ENCODE data around the gene CDH7. TPM values are rescaled to one million over a fixed set of nuclear protein-coding genes. Genes with fewer than 3 reads are reported as not detected.

The CDH7 gene, protein sequence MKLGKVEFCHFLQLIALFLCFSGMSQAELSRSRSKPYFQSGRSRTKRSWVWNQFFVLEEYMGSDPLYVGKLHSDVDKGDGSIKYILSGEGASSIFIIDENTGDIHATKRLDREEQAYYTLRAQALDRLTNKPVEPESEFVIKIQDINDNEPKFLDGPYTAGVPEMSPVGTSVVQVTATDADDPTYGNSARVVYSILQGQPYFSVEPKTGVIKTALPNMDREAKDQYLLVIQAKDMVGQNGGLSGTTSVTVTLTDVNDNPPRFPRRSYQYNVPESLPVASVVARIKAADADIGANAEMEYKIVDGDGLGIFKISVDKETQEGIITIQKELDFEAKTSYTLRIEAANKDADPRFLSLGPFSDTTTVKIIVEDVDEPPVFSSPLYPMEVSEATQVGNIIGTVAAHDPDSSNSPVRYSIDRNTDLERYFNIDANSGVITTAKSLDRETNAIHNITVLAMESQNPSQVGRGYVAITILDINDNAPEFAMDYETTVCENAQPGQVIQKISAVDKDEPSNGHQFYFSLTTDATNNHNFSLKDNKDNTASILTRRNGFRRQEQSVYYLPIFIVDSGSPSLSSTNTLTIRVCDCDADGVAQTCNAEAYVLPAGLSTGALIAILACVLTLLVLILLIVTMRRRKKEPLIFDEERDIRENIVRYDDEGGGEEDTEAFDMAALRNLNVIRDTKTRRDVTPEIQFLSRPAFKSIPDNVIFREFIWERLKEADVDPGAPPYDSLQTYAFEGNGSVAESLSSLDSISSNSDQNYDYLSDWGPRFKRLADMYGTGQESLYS
- not detected for total RNA-seq

DNA sequence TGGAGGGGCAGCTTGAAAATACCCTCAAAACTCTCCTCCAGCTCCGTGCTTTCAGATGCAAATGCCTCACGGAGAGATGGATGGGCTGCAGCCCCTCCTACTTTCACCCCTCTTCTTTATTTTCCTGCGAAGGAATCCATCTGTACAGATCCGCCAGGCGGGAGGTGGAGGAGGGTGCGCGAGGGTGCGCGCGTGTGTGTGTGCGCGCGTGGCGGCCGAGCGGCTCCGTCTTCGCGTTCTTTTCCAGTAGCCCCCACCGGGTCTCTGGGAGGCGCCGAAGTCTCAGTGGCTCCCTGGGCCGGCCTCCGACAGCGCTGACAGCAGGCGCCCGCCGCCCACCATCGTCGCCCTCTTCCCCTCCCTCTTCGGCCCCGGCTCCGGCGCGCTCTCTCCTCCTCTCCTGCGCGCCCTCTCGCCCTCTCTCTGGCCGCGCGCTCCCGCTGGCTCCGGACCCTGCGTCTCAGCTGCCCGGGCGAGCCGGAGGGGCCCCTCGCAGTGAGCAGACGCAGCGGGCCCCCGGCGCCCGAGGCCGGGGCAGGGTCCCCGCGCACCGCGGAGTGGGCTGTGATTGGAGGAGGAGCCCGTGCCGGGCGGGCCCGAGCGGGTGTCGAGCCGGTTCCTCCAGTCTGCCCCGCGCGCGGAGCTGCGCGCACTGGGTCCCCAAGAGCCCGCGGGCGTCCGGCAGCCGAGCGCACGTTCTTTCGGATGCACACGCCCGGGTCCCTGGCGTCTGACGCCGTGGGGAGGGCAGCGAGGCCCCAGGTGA, at the start of gene CDH7:
CDH7 (plus strand) TSS at position 624 of the 766 bp plus-strand sequence. CDS start 11,831 bp downstream, outside the sequence.
- Histone ChIP-seq H3K27ac (no peak within 1 kb of the TSS), H3K4me3 (replicated peaks in 1 of 3) (no peak within 1 kb of the TSS), H3K27me3 (no peaks in the 10 kb centered on the region), H3K4me1 (peaks cover 0 to 8% of the 10 kb centered on the region in 2 donors), H3K9me3 (no peaks in the 10 kb centered on the region), H3K36me3 (no peaks in the 10 kb centered on the region)
- intact Hi-C loops (cut with DNase I) = no loop called here
- TF ChIP-seq, protein P1, sequence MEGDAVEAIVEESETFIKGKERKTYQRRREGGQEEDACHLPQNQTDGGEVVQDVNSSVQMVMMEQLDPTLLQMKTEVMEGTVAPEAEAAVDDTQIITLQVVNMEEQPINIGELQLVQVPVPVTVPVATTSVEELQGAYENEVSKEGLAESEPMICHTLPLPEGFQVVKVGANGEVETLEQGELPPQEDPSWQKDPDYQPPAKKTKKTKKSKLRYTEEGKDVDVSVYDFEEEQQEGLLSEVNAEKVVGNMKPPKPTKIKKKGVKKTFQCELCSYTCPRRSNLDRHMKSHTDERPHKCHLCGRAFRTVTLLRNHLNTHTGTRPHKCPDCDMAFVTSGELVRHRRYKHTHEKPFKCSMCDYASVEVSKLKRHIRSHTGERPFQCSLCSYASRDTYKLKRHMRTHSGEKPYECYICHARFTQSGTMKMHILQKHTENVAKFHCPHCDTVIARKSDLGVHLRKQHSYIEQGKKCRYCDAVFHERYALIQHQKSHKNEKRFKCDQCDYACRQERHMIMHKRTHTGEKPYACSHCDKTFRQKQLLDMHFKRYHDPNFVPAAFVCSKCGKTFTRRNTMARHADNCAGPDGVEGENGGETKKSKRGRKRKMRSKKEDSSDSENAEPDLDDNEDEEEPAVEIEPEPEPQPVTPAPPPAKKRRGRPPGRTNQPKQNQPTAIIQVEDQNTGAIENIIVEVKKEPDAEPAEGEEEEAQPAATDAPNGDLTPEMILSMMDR (IDR thresholded peaks at IDR 0.05) = no peak
- no peak for TF ChIP-seq POLR2A (IDR thresholded peaks at IDR 0.05)
- 1 to 4% methylated on average over 25 to 48 of the region's 85 CpGs for WGBS, 2 donors
- DNase-seq = peak in 1 of 2 donors; percentile 2

DNA sequence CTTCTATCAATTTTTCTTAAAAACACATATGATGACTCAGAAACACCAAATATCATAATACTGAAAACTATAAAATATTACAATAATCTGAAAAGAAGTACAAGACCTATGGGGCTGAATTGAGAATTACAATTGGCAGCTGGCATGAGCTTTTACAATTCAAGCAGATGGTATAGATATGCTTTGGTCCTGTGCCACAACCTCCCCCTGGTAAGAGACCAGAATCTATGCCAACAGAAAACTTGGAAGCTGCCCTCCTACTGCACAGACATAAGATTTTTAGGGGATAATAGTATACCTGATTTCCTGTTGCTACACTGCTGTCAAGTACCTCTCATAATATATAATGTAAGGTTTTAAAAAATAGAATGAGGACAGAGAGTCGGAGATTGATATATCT, 46.8 kb upstream of the CDH7 start:
- Histone ChIP-seq H3K36me3 (no peaks in the 10 kb centered on the region), H3K27me3 (no peaks in the 10 kb centered on the region), H3K9me3 (no peaks in the 10 kb centered on the region), H3K4me3 (replicated peaks in 1 of 3) (no peak overlapping the region), H3K4me1 (no peaks in the 10 kb centered on the region), H3K27ac (no peak overlapping the region)
- intact Hi-C loops (cut with DNase I) = no loop called here
- no peak for DNase-seq
- TF ChIP-seq POLR2A (IDR thresholded peaks at IDR 0.05) = no peak
- TF ChIP-seq, protein P1 (IDR thresholded peaks at IDR 0.05) = no peak
- 80 to 90% methylated on average over 1 of the region's 1 CpG for WGBS, 2 donors

DNA sequence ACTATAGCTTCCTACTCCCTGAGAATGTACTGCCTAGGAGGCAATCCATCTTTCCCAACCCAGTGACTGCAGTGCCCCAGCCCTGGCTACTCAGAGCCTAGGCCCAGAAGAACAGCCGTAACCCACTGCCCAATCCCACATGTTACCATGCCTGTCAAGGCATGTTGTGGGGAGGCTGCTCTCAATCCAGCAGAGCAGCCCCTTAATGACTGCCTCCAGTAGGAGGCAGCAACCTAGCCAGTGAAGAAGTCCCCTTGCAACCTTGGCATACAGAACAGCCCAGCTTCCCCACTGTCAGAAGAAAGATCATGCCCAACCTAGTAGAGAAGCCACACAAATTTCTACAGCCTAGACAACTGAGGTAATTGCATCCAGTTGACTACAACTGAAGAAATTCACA, 44.2 kb upstream of the CDH7 start:
- no peak overlapping the region for H3K4me3 ChIP-seq (replicated peaks in 1 of 3)
- intact Hi-C loops (cut with DNase I) = no loop called here
- TF ChIP-seq POLR2A (IDR thresholded peaks at IDR 0.05) = no peak
- TF ChIP-seq, protein P1 (IDR thresholded peaks at IDR 0.05) = no peak
- DNase-seq = no peak
- no peaks in the 10 kb centered on the region for H3K27me3 ChIP-seq
- no peaks in the 10 kb centered on the region for H3K36me3 ChIP-seq
- H3K9me3 ChIP-seq = no peaks in the 10 kb centered on the region
- H3K4me1 ChIP-seq = no peaks in the 10 kb centered on the region
- no peak overlapping the region for H3K27ac ChIP-seq
- 100% methylated on average over 1 of the region's 1 CpG for WGBS, 2 donors

DNA sequence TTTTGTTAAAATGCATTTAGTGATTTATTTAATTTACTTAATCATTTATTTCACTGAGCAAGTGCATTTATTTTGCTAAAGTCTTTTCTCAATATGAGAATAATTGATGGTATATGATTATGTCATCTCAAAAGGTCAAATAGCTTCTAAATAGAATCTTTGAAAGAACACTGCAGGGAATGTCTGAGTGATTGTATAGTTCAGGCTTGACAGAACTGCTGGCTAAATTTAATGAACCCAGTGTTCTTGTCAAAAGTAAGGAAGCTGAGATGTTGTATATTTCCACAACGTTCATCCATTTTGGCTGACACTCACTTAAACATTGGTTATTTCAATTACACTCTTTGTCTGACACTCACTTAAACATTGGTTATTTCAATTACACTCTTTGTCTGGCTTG, 39.3 kb upstream of the CDH7 start:
- H3K4me3 ChIP-seq (replicated peaks in 1 of 3) = no peak overlapping the region
- DNase-seq = no peak
- H3K9me3 ChIP-seq = no peaks in the 10 kb centered on the region
- no peaks in the 10 kb centered on the region for H3K4me1 ChIP-seq
- no peaks in the 10 kb centered on the region for H3K36me3 ChIP-seq
- intact Hi-C loops (cut with DNase I) = no loop called here
- TF ChIP-seq POLR2A (IDR thresholded peaks at IDR 0.05) = no peak
- TF ChIP-seq, protein P1 (IDR thresholded peaks at IDR 0.05) = no peak
- H3K27ac ChIP-seq = no peak overlapping the region
- no peaks in the 10 kb centered on the region for H3K27me3 ChIP-seq
- WGBS, 2 donors = 45 to 58% methylated on average over 1 of the region's 1 CpG

All from thyroid gland (tissue), 4 donors.